Endothelial cell of umbilical vein (primary cell): Measurements from ENCODE around the gene SPDYC.

Experiments
- EZH2 ChIP-seq: IDR thresholded peaks from 2 replicates; pipeline ENCODE4 v1.6.1; 2012; ENCODE audit warnings: borderline replicate concordance, low read depth, mild to moderate bottlenecking, moderate library complexity, low read length, inconsistent platforms; ENCODE audit not compliant: severe bottlenecking
- JUN ChIP-seq: IDR thresholded peaks from 2 replicates; pipeline ENCODE4 v1.6.1; 2011; ENCODE audit warnings: borderline replicate concordance, low read depth; ENCODE audit not compliant: insufficient read length, insufficient read depth
- MYC ChIP-seq: IDR thresholded peaks from one replicate; pipeline ENCODE4 v1.6.1; 2011; ENCODE audit warnings: mild to moderate bottlenecking, low read depth, low read length
- POLR2A ChIP-seq: IDR thresholded peaks from 2 replicates; pipeline ENCODE4 v1.6.1; 2012; ENCODE audit warnings: low read depth, mild to moderate bottlenecking, control low read depth, low read length
- POLR2AphosphoS5 ChIP-seq: IDR thresholded peaks from 2 replicates; pipeline ENCODE4 v1.6.1; 2012; ENCODE audit warnings: low read depth, mild to moderate bottlenecking, control low read depth, low read length, moderate library complexity; ENCODE audit not compliant: insufficient read depth
- TF ChIP-seq, protein P1 (sequence below), 2 donors: IDR thresholded peaks; 1 replicate in 1 of 2; 2 replicates in 1 of 2; pipeline ENCODE4 v1.5.1; 2011; ENCODE audit warnings: low read length in 2 of 2, mild to moderate bottlenecking in 2 of 2, moderate library complexity in 2 of 2, control low read depth in 1 of 2, inconsistent platforms in 1 of 2, low read depth in 1 of 2; ENCODE audit not compliant: insufficient read depth in 1 of 2; ENCODE audit errors: extremely low read depth in 1 of 2
- TF ChIP-seq, protein P2 (sequence below): IDR thresholded peaks from 2 replicates; pipeline ENCODE4 v1.6.1; 2011; ENCODE audit not compliant: insufficient read depth, insufficient read length

DNA sequence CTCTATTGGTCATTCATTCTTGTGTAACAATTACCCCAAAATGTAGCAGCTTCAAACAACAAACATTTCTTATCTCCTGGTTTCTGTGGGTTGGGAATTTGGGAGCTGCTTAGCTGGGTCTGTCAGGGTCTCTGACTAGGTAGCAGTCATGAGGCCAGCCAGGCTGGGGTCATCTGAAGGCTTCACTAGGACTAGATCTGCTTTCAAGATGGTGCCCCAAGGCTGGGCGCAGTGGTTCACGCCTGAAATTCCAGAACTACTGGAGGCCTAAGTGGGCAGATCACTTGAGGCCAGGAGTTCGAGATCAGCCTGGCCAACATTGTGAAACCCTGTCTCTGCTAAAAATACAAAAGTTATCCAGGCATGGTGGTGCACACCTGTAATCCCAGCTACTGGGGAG is 13.1 kb upstream of the SPDYC start:
- TF ChIP-seq, protein P1, sequence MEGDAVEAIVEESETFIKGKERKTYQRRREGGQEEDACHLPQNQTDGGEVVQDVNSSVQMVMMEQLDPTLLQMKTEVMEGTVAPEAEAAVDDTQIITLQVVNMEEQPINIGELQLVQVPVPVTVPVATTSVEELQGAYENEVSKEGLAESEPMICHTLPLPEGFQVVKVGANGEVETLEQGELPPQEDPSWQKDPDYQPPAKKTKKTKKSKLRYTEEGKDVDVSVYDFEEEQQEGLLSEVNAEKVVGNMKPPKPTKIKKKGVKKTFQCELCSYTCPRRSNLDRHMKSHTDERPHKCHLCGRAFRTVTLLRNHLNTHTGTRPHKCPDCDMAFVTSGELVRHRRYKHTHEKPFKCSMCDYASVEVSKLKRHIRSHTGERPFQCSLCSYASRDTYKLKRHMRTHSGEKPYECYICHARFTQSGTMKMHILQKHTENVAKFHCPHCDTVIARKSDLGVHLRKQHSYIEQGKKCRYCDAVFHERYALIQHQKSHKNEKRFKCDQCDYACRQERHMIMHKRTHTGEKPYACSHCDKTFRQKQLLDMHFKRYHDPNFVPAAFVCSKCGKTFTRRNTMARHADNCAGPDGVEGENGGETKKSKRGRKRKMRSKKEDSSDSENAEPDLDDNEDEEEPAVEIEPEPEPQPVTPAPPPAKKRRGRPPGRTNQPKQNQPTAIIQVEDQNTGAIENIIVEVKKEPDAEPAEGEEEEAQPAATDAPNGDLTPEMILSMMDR (IDR thresholded peaks at IDR 0.05; ENCODE audit: extremely low read depth in 1 of 2, insufficient read depth in 1 of 2, low read depth in 1 of 2, low read length in 2 of 2): no peak
- TF ChIP-seq POLR2AphosphoS5 (no peak), EZH2 (no peak), POLR2A (no peak), MYC (no peak), JUN (no peak)
- TF ChIP-seq, protein P2, sequence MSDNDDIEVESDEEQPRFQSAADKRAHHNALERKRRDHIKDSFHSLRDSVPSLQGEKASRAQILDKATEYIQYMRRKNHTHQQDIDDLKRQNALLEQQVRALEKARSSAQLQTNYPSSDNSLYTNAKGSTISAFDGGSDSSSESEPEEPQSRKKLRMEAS: no peak
